Omental fat pad (tissue), 4 donors: ENCODE data around the gene PXK. TPM values are rescaled to one million over a fixed set of nuclear protein-coding genes. Genes with fewer than 3 reads are reported as not detected.

Experiments
- ATAC-seq: fragments of 150-250 bp; one replicate; pipeline ENCODE4 v1.9.1; 2016; ENCODE audit warnings: mild to moderate bottlenecking, moderate library complexity; ENCODE audit not compliant: low FRiP score
- DNase-seq: peaks from one replicate; pipeline ENCODE4 v3.0.0-alpha.2; 2019; ENCODE audit warnings: low spot score
- total RNA-seq, 4 donors: library from RNA; depleted of rRNA; stranded (reverse); fragments of >200 nt; gene quantifications; one replicate each; pipeline ENCODE4 v1.1.0, GENCODE V29; 2016
- TF ChIP-seq, protein P1 (sequence below), 3 donors: fragments of 450-650 bp; IDR thresholded peaks; one replicate each; pipeline ENCODE4 v1.5.1; 2016 to 2017; ENCODE audit warnings: antibody characterized with exemption in 3 of 3, mild to moderate bottlenecking in 3 of 3, moderate library complexity in 2 of 3

Gene PXK
- total RNA-seq, 4 donors from 2014 or later: 25.3 to 51.2 (median 39.3) TPM

DNA sequence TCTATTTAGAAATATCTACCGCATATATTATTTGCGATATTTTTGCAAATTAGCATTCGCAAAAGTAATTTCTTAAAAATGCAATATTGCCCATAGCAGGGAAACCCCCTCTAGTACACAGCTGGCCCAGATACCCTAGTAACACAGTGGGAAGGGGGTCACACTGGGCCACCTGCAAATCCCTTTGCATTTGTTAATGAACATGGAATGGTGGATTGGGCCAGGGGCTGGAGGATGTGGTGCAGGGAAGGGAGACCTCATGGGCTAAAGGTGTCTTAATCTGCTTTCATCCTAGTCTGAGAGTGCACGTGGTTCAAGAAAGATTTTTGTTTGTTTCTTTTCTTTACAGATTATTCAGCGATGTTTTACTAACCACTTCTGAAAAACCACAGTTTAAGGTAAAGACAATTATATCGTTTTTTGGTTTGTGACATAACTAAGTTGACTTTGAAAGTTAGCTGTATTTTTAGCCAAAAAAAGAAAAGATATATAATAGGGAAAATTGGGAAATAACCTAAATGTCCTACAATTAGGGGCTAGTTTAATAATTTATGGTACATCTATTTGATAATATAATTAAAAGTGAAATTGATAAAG, 70.9 kb downstream of the PXK start:
- ATAC-seq (no peak), DNase-seq (no peak)
- TF ChIP-seq, protein P1, sequence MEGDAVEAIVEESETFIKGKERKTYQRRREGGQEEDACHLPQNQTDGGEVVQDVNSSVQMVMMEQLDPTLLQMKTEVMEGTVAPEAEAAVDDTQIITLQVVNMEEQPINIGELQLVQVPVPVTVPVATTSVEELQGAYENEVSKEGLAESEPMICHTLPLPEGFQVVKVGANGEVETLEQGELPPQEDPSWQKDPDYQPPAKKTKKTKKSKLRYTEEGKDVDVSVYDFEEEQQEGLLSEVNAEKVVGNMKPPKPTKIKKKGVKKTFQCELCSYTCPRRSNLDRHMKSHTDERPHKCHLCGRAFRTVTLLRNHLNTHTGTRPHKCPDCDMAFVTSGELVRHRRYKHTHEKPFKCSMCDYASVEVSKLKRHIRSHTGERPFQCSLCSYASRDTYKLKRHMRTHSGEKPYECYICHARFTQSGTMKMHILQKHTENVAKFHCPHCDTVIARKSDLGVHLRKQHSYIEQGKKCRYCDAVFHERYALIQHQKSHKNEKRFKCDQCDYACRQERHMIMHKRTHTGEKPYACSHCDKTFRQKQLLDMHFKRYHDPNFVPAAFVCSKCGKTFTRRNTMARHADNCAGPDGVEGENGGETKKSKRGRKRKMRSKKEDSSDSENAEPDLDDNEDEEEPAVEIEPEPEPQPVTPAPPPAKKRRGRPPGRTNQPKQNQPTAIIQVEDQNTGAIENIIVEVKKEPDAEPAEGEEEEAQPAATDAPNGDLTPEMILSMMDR (IDR thresholded peaks at IDR 0.05): no peak

DNA sequence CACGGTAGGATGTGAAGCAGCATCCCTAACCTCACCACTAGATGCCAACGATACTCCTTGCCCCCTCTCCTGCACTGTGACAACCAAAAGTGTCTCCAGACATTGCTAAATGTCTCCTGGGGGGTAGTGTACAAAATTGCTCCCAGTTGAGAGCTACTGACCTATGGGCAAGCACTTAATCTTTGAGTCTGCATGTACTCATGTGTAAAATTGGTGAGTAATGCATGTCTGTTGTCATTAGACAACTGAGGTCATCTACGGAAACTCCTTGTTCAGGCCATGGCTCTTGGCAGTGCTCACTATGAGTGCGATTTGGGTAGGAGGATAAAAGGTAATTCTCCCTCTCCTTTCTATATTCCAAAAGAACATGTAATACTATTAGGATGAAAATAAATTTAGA, 71.7 kb downstream of the PXK start:
- DNase-seq (no peak), ATAC-seq (peak; percentile 81)
- TF ChIP-seq, protein P1 (IDR thresholded peaks at IDR 0.05): no peak

DNA sequence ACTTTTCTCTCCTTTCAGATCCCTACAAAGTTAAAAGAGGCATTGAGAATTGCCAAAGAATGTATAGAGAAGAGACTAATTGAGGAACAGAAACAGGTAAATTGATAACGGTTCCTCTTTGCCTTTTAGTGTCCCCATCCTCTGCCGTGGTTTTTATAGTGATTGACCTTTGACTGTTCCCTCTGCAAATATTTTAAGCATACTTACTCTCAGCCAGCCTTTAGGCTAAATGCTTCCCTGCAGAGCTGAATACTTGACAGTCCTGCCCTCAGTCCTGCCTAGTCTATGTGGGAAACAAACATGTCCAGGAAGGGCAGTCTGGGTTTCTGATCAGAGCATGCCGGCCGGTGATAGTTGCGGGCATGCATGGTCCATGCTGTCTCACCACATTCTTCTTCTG, 76.2 kb downstream of the PXK start:
- TF ChIP-seq, protein P1 (IDR thresholded peaks at IDR 0.05): no peak
- ATAC-seq (no peak), DNase-seq (no peak)

DNA sequence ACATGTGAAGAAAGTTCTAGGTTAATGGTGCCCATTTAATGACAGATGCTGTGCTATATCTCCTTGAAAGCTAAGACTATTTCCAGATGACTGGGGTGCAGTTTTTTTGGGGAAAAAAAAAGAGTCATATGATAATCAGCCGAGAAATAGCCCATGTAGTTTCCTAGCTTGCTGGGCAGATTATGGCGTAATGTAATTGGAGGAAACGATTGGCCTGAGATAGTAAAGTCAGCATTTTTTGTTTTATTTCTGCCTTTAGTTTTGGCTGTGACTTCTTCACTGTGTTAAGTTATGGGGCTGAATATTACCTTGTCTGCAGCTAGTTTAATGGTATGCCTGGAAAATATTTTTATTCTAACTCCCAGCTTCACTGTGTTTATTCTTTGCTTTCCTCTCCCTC, 77.0 kb downstream of the PXK start:
- TF ChIP-seq, protein P1 (IDR thresholded peaks at IDR 0.05): no peak
- ATAC-seq: no peak
- no peak for DNase-seq

- ATAC-seq: no peak
- DNase-seq: no peak
- TF ChIP-seq, protein P1 (IDR thresholded peaks at IDR 0.05): no peak
Measured at GRCh38 chr3:58411036-58411435, 78.3 kb downstream of the PXK start.

- ATAC-seq: no peak
- TF ChIP-seq, protein P1 (IDR thresholded peaks at IDR 0.05): no peak
- no peak for DNase-seq
Measured at GRCh38 chr3:58411851-58412830, 79.4 kb downstream of the PXK start.
